Endothelial cell of umbilical vein (primary cell): ENCODE data around the gene CTBP2. TPM values are rescaled to one million over a fixed set of nuclear protein-coding genes. Genes with fewer than 3 reads are reported as not detected.

Experiments
- BruUV-seq: library from RNA; stranded (reverse); fragments of 400-500 nt; replicated peaks from 2 replicates; lab custom pipeline; 2021; lab: Mats Ljungman, UMichigan
- CTCF ChIA-PET: fragments of 300-600, 350-600 bp; sonication (Branson Sonifier 250); formaldehyde crosslinking; loops from one replicate; lab custom pipeline; 2021; ENCODE audit warnings: antibody characterized with exemption, inconsistent platforms; lab: Charles Lee
- POLR2A ChIA-PET: fragments of 300-600, 350-600 bp; sonication (Branson Sonifier 250); formaldehyde crosslinking; loops from one replicate; lab custom pipeline; 2021; ENCODE audit warnings: antibody characterized with exemption, inconsistent platforms; lab: Charles Lee
- DNase-seq: peaks from one replicate; pipeline ENCODE4 v3.0.0-alpha.2; 2011; ENCODE audit warnings: low read depth, low spot score
- FAIRE-seq: peaks from 2 replicates; lab custom pipeline; 2011; peaks lifted over from hg19 to GRCh38; lab: Jason Lieb, UNC
- H2AFZ ChIP-seq: 2 replicates; pipeline ENCODE4 v1.6.0; 2012; ENCODE audit warnings: low read depth, low read length, control low read depth, inconsistent platforms
- H3K27ac ChIP-seq: 2 replicates; pipeline ENCODE4 v1.5.1; 2011; ENCODE audit warnings: low read depth, mild to moderate bottlenecking, control low read depth, low read length, moderate library complexity; ENCODE audit not compliant: insufficient read depth
- H3K27me3 ChIP-seq, 2 experiments: 2 replicates each; pipeline versions ENCODE4 v1.6.0 to v1.6.1; 2011; ENCODE audit warnings: low read length in 2 of 2, mixed read lengths in 1 of 2; ENCODE audit not compliant: control insufficient read depth in 2 of 2, insufficient read depth in 2 of 2
- H3K36me3 ChIP-seq, 2 experiments: 2 replicates in 1 of 2; 3 replicates in 1 of 2; pipeline ENCODE4 v1.5.1; 2011; ENCODE audit warnings: low read length in 2 of 2, mild to moderate bottlenecking in 1 of 2, moderate library complexity in 1 of 2; ENCODE audit not compliant: control insufficient read depth in 2 of 2, insufficient read depth in 2 of 2; ENCODE audit errors: extremely low read depth in 1 of 2
- H3K4me1 ChIP-seq: 3 replicates; pipeline ENCODE4 v1.5.1; 2011; ENCODE audit warnings: mild to moderate bottlenecking, low read length; ENCODE audit not compliant: control insufficient read depth, insufficient read depth; ENCODE audit errors: extremely low read depth
- H3K4me2 ChIP-seq: 2 replicates; pipeline ENCODE4 v1.6.1; 2011; ENCODE audit warnings: low read length, control low read depth, mixed read lengths; ENCODE audit not compliant: insufficient read depth
- H3K4me3 ChIP-seq, 3 experiments: fragments of 200-600 bp in 1 of 3; sonication (generic), shearing (Covaris generic) in 1 of 3; replicated peaks in 1 of 3; 2 replicates each; pipeline ENCODE4 v1.5.1; 2011 to 2016; ENCODE audit warnings: control low read depth in 3 of 3, low read length in 3 of 3, mild to moderate bottlenecking in 2 of 3, inconsistent platforms in 1 of 3, low read depth in 1 of 3, moderate library complexity in 1 of 3; ENCODE audit not compliant: insufficient read depth in 1 of 3
- H3K79me2 ChIP-seq: 2 replicates; pipeline ENCODE4 v1.6.0; 2012; ENCODE audit warnings: low read length, inconsistent platforms; ENCODE audit not compliant: control insufficient read depth, insufficient read depth
- H3K9ac ChIP-seq: replicated peaks from 2 replicates; pipeline ENCODE3; 2011; ENCODE audit warnings: low read length, control low read depth; ENCODE audit not compliant: insufficient read depth; ENCODE audit errors: extremely low read depth
- H3K9me1 ChIP-seq: replicated peaks from 3 replicates; pipeline ENCODE4 v1.6.0; 2011; ENCODE audit warnings: mild to moderate bottlenecking, low read length; ENCODE audit not compliant: control insufficient read depth, insufficient read depth; ENCODE audit errors: extremely low read depth
- H3K9me3 ChIP-seq: replicated peaks from 2 replicates; pipeline ENCODE4 v1.5.1; 2012; ENCODE audit warnings: low read length, inconsistent platforms; ENCODE audit not compliant: control insufficient read depth, insufficient read depth
- H4K20me1 ChIP-seq: replicated peaks from 2 replicates; pipeline ENCODE3; 2011; ENCODE audit warnings: mild to moderate bottlenecking, low read length; ENCODE audit not compliant: control insufficient read depth, insufficient read depth; ENCODE audit errors: extremely low read depth
- EZH2 ChIP-seq: IDR thresholded peaks from 2 replicates; pipeline ENCODE4 v1.6.1; 2012; ENCODE audit warnings: borderline replicate concordance, low read depth, mild to moderate bottlenecking, moderate library complexity, low read length, inconsistent platforms; ENCODE audit not compliant: severe bottlenecking
- FOS ChIP-seq: IDR thresholded peaks from 2 replicates; pipeline ENCODE4 v1.6.1; 2011; ENCODE audit warnings: mild to moderate bottlenecking, low read length, moderate library complexity, borderline replicate concordance; ENCODE audit not compliant: insufficient read depth
- GATA2 ChIP-seq: IDR thresholded peaks from 2 replicates; pipeline ENCODE4 v1.7.0; 2011; ENCODE audit warnings: low read depth, mild to moderate bottlenecking, moderate library complexity, mixed read lengths, low read length; ENCODE audit not compliant: insufficient read length, insufficient read depth
- JUN ChIP-seq: IDR thresholded peaks from 2 replicates; pipeline ENCODE4 v1.6.1; 2011; ENCODE audit warnings: borderline replicate concordance, low read depth; ENCODE audit not compliant: insufficient read length, insufficient read depth
- MYC ChIP-seq: IDR thresholded peaks from one replicate; pipeline ENCODE4 v1.6.1; 2011; ENCODE audit warnings: mild to moderate bottlenecking, low read depth, low read length
- POLR2A ChIP-seq: IDR thresholded peaks from 2 replicates; pipeline ENCODE4 v1.6.1; 2012; ENCODE audit warnings: low read depth, mild to moderate bottlenecking, control low read depth, low read length
- POLR2AphosphoS5 ChIP-seq: IDR thresholded peaks from 2 replicates; pipeline ENCODE4 v1.6.1; 2012; ENCODE audit warnings: low read depth, mild to moderate bottlenecking, control low read depth, low read length, moderate library complexity; ENCODE audit not compliant: insufficient read depth
- dilution Hi-C: fragments of 300-500 bp; cut with MboI; formaldehyde crosslinking; loops from one replicate; pipeline ENCODE4 v1.15.0; 2019; ENCODE audit warnings: low sequenced_read_pairs; ENCODE audit not compliant: extremely low pct_ligation_motif_present
- intact Hi-C: fragments of 100-400 bp; cut with micrococcal nuclease; formaldehyde crosslinking; loops from one replicate; pipeline ENCODE4 v1.10.0; 2022
- polyA plus RNA-seq, 4 experiments: library from polyadenylated mRNA; depleted of rRNA in 3 of 4; stranded (reverse) in 3 of 4; unstranded in 1 of 4; fragments of >200 nt; gene quantifications; 2 replicates each; pipeline versions ENCODE4 v1.2.1 to v1.2.3, GENCODE V29; 2011 to 2012; ENCODE audit warnings: missing spikeins in 1 of 4
- total RNA-seq: library from RNA; stranded (reverse); gene quantifications from 2 replicates; pipeline ENCODE4 v1.2.3, GENCODE V29; 2021
- TF ChIP-seq, protein P1 (sequence below): IDR thresholded peaks from 2 replicates; pipeline ENCODE4 v1.6.1; 2011; ENCODE audit not compliant: insufficient read depth, insufficient read length
- TF ChIP-seq, protein P2 (sequence below), 2 donors: IDR thresholded peaks; 1 replicate in 1 of 2; 2 replicates in 1 of 2; pipeline ENCODE4 v1.5.1; 2011; ENCODE audit warnings: low read length in 2 of 2, mild to moderate bottlenecking in 2 of 2, moderate library complexity in 2 of 2, control low read depth in 1 of 2, inconsistent platforms in 1 of 2, low read depth in 1 of 2; ENCODE audit not compliant: insufficient read depth in 1 of 2; ENCODE audit errors: extremely low read depth in 1 of 2

Gene CTBP2
- total and polyA plus RNA-seq, 2 donors (not counting 3 experiments of a cell fraction or from before 2014, with no cell fraction given) = 118 to 128 TPM

DNA sequence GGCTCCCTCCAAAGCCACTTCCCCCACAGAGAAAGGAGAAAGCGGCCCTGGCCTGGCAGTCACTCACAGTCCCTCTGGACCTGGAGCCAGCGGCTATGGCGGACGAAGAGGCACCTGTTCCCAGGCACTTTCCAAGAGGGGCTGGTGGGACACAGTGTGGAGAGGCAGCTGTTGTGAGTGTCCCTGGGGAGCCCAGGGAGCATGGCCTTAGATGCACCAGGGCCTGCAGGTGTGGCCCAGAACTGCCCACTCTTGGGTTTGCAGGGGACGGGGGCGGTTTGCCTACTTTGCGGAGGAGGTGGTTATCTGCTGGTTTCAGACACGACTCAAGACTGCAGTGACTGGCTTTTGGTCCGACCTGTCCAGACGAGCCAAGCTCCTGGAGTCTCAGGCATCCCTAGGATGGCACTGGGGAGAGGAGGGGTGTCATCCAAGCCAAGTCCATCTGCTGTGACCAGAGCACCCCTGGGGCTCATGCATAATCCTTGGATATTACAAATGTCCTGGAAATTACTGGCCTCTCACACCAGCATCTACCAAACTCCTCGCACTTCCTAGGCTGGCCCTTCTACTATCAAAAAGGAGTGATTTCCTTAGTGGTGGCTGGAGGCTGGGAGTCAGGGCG is 18.4 kb downstream of the CTBP2 start:
- H3K9me3 ChIP-seq = no peaks in the 10 kb centered on the region
- no peaks in the 10 kb centered on the region for H3K9me1 ChIP-seq
- H3K4me3 ChIP-seq = no peak overlapping the region
- dilution Hi-C loops (no loop called here), intact Hi-C loops (no loop called here)
- H2AFZ ChIP-seq = no peak overlapping the region
- peaks cover 98% of the 10 kb centered on the region for H3K79me2 ChIP-seq
- H4K20me1 ChIP-seq = peaks cover 4% of the 10 kb centered on the region
- H3K4me2 ChIP-seq = no peak overlapping the region
- no peak for DNase-seq
- peaks cover 0 to 7% of the 10 kb centered on the region in 2 experiments for H3K36me3 ChIP-seq
- no peak for FAIRE-seq
- no peak overlapping the region for H3K9ac ChIP-seq
- no peak overlapping the region for H3K27ac ChIP-seq
- TF ChIP-seq GATA2 (no peak), MYC (no peak), FOS (no peak), EZH2 (no peak), POLR2A (no peak), JUN (no peak), POLR2AphosphoS5 (no peak)
- TF ChIP-seq, protein P1, sequence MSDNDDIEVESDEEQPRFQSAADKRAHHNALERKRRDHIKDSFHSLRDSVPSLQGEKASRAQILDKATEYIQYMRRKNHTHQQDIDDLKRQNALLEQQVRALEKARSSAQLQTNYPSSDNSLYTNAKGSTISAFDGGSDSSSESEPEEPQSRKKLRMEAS = no peak
- TF ChIP-seq, protein P2, sequence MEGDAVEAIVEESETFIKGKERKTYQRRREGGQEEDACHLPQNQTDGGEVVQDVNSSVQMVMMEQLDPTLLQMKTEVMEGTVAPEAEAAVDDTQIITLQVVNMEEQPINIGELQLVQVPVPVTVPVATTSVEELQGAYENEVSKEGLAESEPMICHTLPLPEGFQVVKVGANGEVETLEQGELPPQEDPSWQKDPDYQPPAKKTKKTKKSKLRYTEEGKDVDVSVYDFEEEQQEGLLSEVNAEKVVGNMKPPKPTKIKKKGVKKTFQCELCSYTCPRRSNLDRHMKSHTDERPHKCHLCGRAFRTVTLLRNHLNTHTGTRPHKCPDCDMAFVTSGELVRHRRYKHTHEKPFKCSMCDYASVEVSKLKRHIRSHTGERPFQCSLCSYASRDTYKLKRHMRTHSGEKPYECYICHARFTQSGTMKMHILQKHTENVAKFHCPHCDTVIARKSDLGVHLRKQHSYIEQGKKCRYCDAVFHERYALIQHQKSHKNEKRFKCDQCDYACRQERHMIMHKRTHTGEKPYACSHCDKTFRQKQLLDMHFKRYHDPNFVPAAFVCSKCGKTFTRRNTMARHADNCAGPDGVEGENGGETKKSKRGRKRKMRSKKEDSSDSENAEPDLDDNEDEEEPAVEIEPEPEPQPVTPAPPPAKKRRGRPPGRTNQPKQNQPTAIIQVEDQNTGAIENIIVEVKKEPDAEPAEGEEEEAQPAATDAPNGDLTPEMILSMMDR (IDR thresholded peaks at IDR 0.05; ENCODE audit: extremely low read depth in 1 of 2, insufficient read depth in 1 of 2, low read depth in 1 of 2, low read length in 2 of 2) = no peak
- BruUV-seq = no TSS peak
- no peaks in the 10 kb centered on the region for H3K27me3 ChIP-seq
- CTCF ChIA-PET = no interaction called here
- H3K4me1 ChIP-seq = peaks cover 13% of the 10 kb centered on the region
- POLR2A ChIA-PET = no interaction called here
